Activated CD4-positive, alpha-beta T cell treated with anti-CD3 and anti-CD28 coated beads, Interleukin-10, Interleukin-2, amounts not matched to agents 100 ng/mL and 50 ng/mL, durations not matched to agents 16 hours and 8 hours (primary cell): ENCODE results near the gene ATP8A1.
"Not testable (repeated sequence)": the region's sequence is repeated elsewhere in the genome, so short reads cannot be mapped to it uniquely, and the experiment has no call there.

Source experiments
- DNase-seq: peaks from one replicate; pipeline ENCODE4 v3.0.0-alpha.2; 2020

The ATP8A1 gene

GRCh38 chr4:42656944-42657792, at the start of gene ATP8A1:
TSS of gene ATP8A1 (minus strand) at chr4:42657105. CDS start at chr4:42656873, 232 bp downstream.
- DNase-seq: peak; percentile 94

DNA sequence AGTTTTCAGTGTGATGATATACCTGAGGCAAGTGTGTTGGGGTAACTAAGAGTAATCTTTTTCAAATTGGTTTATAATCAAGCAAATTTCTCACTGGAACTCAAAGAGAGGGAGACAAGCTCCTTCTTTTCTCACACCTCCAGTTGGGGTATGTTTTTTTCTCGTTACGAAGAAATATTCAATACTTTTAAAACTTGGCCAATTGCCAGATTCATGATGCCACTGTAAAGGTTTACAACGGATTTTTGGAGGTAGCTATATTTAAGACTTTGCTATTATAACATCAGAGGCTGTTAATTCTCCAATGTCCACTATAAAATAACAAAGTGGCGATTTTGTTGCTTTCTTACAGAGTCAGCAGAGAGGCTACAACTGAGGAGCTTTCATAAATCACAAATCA, 49.2 kb upstream of the ATP8A1 start:
- DNase-seq: no peak

- no peak for DNase-seq
Observed at GRCh38 chr4:42703813-42704212, 46.9 kb upstream of the ATP8A1 start.

GRCh38 chr4:42702895-42703294, 46.0 kb upstream of the ATP8A1 start:
- no peak for DNase-seq

- DNase-seq: not testable (repeated sequence)
Observed at GRCh38 chr4:42701780-42702179, 44.9 kb upstream of the ATP8A1 start.

DNA sequence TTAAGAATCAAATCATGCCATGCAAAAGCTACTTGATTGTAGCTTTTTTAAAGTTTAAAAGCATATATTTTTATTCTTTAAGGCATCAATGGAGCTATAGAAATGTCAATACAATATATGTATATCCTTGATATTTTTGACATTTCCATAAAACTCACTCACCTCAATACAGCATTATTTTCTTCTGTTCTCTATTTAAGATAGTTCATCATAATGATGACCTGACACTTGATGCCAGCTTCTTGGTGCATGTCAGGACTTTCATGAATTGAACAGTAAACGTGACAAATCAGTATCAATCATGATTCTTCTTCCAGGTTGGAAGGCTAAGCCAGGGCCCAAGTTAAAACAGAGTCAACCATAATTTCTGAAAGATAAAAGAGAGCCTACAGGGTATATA, 33.6 kb upstream of the ATP8A1 start:
- DNase-seq: no peak

- no peak for DNase-seq
Observed at GRCh38 chr4:42683393-42683792, 26.5 kb upstream of the ATP8A1 start.

DNA sequence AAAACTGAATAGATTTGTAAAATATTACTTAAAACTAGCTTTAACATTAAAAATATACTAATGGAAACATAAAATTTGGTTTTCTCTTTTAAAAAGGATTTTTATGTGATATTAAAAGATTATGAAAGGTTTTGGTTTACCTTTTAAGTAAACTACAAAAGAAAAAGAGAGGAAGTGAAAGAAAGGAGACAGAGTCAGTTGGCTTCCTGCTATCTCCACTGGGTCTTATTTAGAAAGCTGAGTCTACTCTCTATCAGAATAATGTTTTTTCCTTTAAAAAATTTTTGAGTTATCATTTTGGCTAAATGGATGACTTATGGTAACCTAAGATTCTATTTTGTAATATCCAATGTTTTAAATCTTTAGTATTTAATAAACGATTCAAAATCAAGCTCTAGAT, 21.6 kb upstream of the ATP8A1 start:
- DNase-seq: no peak

- no peak for DNase-seq
Observed at GRCh38 chr4:42676066-42676951, 19.4 kb upstream of the ATP8A1 start.

DNA sequence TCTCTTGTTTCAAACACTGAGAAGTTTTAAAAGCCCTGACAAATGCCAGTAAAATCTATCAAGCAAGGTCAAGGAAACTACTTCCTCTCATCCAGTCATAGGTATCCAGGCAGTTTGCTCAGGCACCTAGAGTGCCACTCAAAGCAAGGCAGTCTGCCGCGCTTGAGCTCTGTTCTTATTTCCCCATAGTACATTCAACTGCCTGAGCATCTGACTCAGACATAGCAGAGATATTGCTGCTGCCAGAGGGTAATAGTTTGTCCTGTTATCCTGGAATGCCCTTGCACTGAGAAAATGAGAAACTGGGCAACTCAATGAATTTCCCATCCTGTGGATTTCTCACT, 16.1 kb upstream of the ATP8A1 start:
- peak; percentile 22 for DNase-seq

- peak; percentile 22 for DNase-seq
Observed at GRCh38 chr4:42672359-42673081, 15.6 kb upstream of the ATP8A1 start.

DNA sequence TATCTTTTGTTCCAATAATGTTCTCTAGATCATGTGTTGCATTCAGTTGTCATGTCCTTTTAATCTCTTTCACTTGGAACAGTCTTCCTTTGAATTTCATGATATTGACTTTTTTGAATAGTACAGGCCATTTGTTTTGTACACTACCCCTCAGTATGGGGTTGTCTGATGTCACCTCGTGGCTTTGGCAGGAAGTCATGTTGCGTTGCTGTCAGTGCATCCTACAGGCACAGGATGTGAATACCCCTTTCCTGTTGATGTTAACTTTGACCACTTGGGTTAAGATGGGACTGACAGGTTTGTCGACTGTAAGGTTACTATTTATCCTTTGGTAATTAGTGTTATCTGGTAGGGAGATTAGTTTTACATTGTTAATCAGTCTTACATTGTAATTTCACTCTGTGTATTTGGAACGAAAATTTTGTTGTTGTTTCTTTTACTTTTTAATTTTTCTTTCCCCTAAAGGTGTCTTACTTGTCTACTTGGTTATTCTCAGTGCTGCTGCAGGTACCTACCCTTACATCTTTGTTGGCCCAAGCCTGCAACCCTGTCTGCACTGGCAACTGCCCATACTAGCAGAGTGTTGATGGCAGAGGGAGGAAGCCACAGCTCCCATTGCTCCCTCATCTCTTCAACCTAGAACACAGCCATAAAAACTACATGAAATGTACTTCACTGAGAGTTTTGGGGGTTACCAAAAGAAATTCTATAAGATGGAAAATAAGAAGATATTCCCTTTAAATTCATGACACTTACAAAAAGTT, 14.7 kb upstream of the ATP8A1 start:
- peak; percentile 77 for DNase-seq

- DNase-seq: no peak
Observed at GRCh38 chr4:42658261-42658660, 1.4 kb upstream of the ATP8A1 start.

DNA sequence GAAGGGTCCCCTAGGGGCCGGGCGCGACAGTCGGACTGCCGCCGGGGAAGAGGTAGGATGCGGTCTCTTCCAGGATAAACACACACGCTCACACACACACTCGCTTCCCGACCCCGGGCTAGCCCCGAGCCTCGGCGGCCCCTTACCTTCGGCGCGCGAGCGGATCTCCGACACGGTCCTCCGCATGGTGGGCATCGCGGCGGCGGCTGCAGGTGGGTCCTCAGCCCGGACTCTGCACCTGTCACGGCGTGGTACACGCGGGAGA, 294 bp downstream of the ATP8A1 start:
- DNase-seq: no peak

DNA sequence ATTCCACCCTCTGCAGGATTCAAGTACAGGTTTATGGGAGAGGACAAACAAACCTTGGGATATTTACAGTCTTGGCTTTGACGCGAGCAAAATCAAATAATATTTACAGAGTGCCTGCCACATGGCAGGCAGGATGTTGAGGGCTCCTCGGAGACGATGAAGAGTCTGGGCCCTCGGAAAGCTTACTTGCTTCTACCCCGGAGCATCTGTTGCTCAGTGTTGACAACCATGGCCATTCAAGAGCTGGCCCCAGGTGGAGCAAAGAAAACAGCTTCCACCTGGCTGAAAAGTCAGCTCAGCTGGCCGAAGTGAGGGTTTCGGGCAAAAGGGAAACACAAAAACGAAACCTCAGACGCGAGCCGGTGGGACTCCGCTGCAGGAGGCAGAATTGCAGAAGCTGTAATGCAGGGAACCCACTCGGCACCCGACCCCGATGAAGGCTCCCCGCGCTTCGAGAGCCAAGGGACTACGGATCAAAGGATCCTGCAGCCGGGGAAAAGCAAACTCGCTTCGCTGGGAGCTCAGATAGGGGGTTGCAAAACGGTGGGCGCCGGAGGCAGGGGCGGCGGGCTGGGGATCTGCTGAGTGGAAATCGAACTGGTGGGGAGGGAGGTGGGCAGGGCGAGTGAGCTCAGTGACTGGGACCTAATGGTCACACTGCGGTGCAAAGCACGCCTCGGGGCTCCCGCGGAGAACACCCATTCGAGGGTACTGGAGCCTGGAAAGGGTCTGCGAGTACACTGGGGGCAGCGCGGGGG, 805 bp downstream of the ATP8A1 start:
- peak; percentile 47 for DNase-seq

DNA sequence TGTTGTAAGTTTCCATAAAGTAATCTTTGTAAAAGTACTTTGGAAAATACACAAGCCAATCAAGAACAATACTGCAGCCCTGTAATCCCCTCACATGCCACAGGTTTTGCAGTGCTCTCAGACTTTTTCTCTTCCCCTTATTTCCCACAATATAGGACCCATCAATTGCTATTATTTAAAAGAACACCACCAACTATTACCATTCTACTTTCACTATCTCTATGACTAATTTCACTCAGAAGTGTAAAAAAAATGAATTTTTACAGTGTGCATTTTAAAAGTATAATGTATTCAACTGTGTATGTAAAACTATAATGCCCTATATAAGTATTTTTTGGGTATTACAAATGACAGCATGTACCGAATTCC, 1.7 kb downstream of the ATP8A1 start:
- peak; percentile 13 for DNase-seq

GRCh38 chr4:42654631-42655268, 2.2 kb downstream of the ATP8A1 start:
- DNase-seq: peak; percentile 66

DNA sequence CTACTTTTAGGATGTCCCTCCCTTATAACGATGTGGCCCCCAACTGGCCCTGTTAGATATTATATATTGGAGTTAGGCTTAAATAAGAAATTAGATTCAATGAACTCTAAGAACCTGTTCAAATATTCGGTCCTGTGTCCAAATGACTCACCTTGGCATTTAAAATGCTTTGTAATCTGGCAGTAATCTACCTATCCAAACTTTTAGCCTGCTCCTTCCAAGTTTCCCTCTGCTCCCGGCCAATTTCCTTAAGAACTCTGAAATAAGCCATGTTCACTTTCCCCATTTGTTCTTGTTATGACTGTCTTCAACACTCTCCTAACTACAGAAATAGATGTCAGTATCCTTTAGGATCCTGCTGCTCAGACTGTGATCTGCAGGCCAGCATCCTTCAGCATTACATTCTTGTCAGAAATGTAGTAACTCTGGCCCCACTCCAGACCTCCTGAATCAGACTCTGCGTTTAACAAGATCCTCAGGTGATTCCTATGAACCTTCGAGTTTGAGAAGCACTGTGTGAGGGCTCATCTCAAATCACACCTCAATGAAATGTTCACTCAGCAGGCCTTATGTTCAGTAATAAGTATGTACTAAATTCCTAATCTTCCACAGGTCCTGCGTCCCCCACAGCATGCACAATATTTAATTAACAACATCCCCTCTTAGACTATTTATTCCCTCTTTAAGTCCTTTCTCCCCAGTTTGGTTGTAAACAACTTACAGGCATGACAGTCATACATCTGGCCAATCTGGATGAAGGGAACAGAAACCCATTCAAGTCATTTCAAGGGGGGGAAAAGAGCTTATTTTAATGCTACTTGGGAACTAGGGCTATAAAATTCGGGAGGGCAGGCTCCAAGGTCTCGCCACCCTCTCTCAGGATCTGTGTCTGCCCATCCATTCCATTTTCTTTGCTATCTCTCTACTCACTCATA, 3.0 kb downstream of the ATP8A1 start:
- DNase-seq: no peak

- DNase-seq: not testable (repeated sequence)
Observed at GRCh38 chr4:42652529-42653231, 4.2 kb downstream of the ATP8A1 start.

GRCh38 chr4:42649870-42650269, 7.0 kb downstream of the ATP8A1 start:
- DNase-seq: no peak
